SK-N-SH (cell line): ENCODE measurements around the gene SWAP70.

ENCODE experiments used
- JUND ChIP-seq: IDR thresholded peaks from 2 replicates; pipeline ENCODE4 v1.4.0; 2012
- POLR2AphosphoS5 ChIP-seq: IDR thresholded peaks from 2 replicates; pipeline ENCODE4 v1.6.1; 2012; ENCODE audit warnings: low read depth, low read length
- RCOR1 ChIP-seq: fragments of 150-350 bp; IDR thresholded peaks from 2 replicates; pipeline ENCODE4 v1.6.1; 2017; ENCODE audit warnings: antibody characterized with exemption, low read length
- REST ChIP-seq: IDR thresholded peaks from 2 replicates; pipeline ENCODE4 v1.6.1; 2012; ENCODE audit warnings: mild to moderate bottlenecking, low read depth, low read length, moderate library complexity
- USF2 ChIP-seq: fragments of 150-350 bp; IDR thresholded peaks from 2 replicates; pipeline ENCODE4 v1.6.1; 2017; ENCODE audit warnings: antibody characterized with exemption, low read length, low read depth, borderline replicate concordance
- TF ChIP-seq, protein P1 (sequence below): fragments of 200-600 bp; sonication (generic); IDR thresholded peaks from 2 replicates; pipeline ENCODE4 v1.6.1; 2017; ENCODE audit warnings: antibody characterized with exemption, mild to moderate bottlenecking, moderate library complexity

DNA sequence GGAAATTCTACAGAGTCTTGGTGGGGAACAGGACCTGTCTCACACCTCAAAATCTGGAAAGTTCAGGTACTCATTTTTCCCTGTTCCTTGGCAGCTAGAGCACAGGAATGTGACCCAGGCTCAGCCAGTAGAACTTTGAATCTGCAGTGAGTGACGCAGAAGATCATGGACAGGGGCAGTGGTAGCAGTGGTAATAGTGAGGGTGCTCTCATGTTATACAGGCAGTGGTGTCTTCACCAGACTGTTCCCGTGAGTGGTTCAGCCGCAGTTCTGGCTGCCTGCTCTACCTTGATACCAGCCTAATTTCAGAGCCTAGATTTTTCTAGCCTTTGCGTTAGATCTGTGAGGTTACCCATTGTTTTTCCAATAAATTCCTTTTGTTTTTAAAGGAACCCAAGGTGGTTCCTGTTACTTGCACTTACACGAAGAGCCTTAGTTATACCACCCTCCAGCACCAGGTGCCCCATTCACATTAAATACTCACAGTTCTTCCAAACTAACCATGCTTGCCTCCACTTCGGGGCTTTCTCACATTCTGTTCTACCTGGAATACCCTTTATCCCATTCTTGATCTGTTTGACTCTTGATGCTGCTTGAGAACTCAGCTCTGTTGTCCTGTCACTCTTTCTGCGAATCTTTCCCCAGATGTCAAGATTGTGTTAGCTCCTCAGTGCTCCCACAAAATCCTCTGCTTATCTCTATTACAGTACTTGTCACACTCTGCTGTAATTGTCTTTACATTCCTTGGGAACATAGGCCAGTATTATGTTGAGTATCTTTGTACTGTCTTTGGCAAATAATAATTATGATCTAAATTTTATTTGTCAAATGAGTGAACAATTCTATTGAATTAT lies 47.8 kb downstream of the SWAP70 start:
- TF ChIP-seq, protein P1, sequence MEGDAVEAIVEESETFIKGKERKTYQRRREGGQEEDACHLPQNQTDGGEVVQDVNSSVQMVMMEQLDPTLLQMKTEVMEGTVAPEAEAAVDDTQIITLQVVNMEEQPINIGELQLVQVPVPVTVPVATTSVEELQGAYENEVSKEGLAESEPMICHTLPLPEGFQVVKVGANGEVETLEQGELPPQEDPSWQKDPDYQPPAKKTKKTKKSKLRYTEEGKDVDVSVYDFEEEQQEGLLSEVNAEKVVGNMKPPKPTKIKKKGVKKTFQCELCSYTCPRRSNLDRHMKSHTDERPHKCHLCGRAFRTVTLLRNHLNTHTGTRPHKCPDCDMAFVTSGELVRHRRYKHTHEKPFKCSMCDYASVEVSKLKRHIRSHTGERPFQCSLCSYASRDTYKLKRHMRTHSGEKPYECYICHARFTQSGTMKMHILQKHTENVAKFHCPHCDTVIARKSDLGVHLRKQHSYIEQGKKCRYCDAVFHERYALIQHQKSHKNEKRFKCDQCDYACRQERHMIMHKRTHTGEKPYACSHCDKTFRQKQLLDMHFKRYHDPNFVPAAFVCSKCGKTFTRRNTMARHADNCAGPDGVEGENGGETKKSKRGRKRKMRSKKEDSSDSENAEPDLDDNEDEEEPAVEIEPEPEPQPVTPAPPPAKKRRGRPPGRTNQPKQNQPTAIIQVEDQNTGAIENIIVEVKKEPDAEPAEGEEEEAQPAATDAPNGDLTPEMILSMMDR: no peak
- TF ChIP-seq RCOR1 (no peak), REST (no peak), USF2 (no peak), POLR2AphosphoS5 (no peak), JUND (no peak)
